K562 (cell line): Measurements from ENCODE around the gene MBD3. TPM values are rescaled to one million over a fixed set of nuclear protein-coding genes. Genes with fewer than 3 reads are reported as not detected.
A peak's percentile ranks its signal among the peaks of the same experiment; 100 is the strongest.

Source experiments
- E2F1 ChIP-seq: sonication (generic); formaldehyde crosslinking; IDR thresholded peaks from 2 replicates; pipeline ENCODE4 v1.8.1; 2023; ENCODE audit warnings: mild to moderate bottlenecking, missing genetic modification reagents, moderate library complexity
- ELK1 ChIP-seq: sonication (generic); formaldehyde crosslinking; IDR thresholded peaks from 2 replicates; pipeline ENCODE4 v1.8.1; 2022; ENCODE audit warnings: missing genetic modification reagents
- HDAC2 ChIP-seq: fragments of 450-650 bp; IDR thresholded peaks from 2 replicates; pipeline ENCODE4 v1.6.1; 2016; ENCODE audit warnings: mild to moderate bottlenecking
- HNRNPL ChIP-seq: fragments of 200-400 bp; formaldehyde crosslinking; IDR thresholded peaks from 2 replicates; pipeline ENCODE4 v1.6.1; 2017; ENCODE audit warnings: low read depth, mild to moderate bottlenecking, low read length
- KLF10 ChIP-seq: fragments of 250-450 bp; sonication (Bioruptor Pico); IDR thresholded peaks from 2 replicates; pipeline ENCODE4 v1.6.1; 2021; ENCODE audit warnings: matching md5 sums
- NONO ChIP-seq, 2 experiments: fragments of 200-400 bp in 1 of 2; fragments of 450-650 bp in 1 of 2; formaldehyde crosslinking in 1 of 2; IDR thresholded peaks; 2 replicates each; pipeline ENCODE4 v1.6.1; 2017; ENCODE audit warnings: low read depth in 2 of 2, mild to moderate bottlenecking in 2 of 2, moderate library complexity in 2 of 2, low read length in 1 of 2
- NRF1 ChIP-seq, 2 experiments: fragments of 450-650 bp; IDR thresholded peaks in 1 of 2; conservative IDR thresholded peaks in 1 of 2; 2 replicates each; pipeline ENCODE4 v1.6.1; 2014; ENCODE audit warnings: mild to moderate bottlenecking in 2 of 2
- PHF8 ChIP-seq: fragments of 200-600 bp; sonication (generic); IDR thresholded peaks from 2 replicates; pipeline ENCODE4 v1.6.1; 2012; ENCODE audit warnings: mixed run types, mild to moderate bottlenecking, inconsistent platforms, low read length, moderate library complexity, borderline replicate concordance
- PURB ChIP-seq: sonication (generic); formaldehyde crosslinking; IDR thresholded peaks from 2 replicates; pipeline ENCODE4 v1.9.0; 2021; ENCODE audit warnings: low read depth, mild to moderate bottlenecking, missing genetic modification reagents
- RBBP5 ChIP-seq: fragments of 200-600 bp; sonication (generic); IDR thresholded peaks from 2 replicates; pipeline ENCODE4 v1.6.1; 2012; ENCODE audit warnings: borderline replicate concordance, mild to moderate bottlenecking, low read length, control low read depth, inconsistent platforms; ENCODE audit not compliant: insufficient read depth, poor library complexity, severe bottlenecking
- RFX5 ChIP-seq: IDR thresholded peaks from 2 replicates; pipeline ENCODE4 v1.6.1; 2011; ENCODE audit warnings: low read depth, mild to moderate bottlenecking, improper control_type of control experiment, low read length
- SNRNP70 ChIP-seq: fragments of 200-400 bp; formaldehyde crosslinking; optimal IDR thresholded peaks from 2 replicates; pipeline ENCODE3; 2017; ENCODE audit warnings: low read depth, low read length
- SPI1 ChIP-seq: IDR thresholded peaks from 2 replicates; pipeline ENCODE4 v1.6.1; 2011; ENCODE audit warnings: low read depth, low read length, control low read depth, borderline replicate concordance
- WHSC1 ChIP-seq: IDR thresholded peaks from one replicate; pipeline ENCODE4 v1.6.1; 2012; ENCODE audit warnings: low read length, control low read depth, inconsistent platforms
- XRCC4 ChIP-seq: IDR thresholded peaks from one replicate; pipeline ENCODE4 v1.6.1; 2011; ENCODE audit not compliant: insufficient read depth, insufficient read length; ENCODE audit errors: extremely low read depth
- ZBTB33 ChIP-seq: sonication (generic); formaldehyde crosslinking; IDR thresholded peaks from 2 replicates; pipeline ENCODE4 v1.8.1; 2023; ENCODE audit warnings: mild to moderate bottlenecking, missing genetic modification reagents
- ZFP36 ChIP-seq: fragments of 150-350 bp; IDR thresholded peaks from 2 replicates; pipeline ENCODE4 v1.6.1; 2018; ENCODE audit warnings: low read length, low read depth; ENCODE audit not compliant: partially characterized antibody
- ZNF431 ChIP-seq: sonication (generic); formaldehyde crosslinking; IDR thresholded peaks from 2 replicates; pipeline ENCODE4 v1.8.0; 2022; ENCODE audit warnings: mild to moderate bottlenecking, missing genetic modification reagents
- ZNF436 ChIP-seq: fragments of 250-450, 450-650 bp; sonication (Bioruptor Pico); formaldehyde crosslinking; IDR thresholded peaks from 2 replicates; pipeline ENCODE4 v1.7.0; 2020; ENCODE audit warnings: mild to moderate bottlenecking
- polyA plus RNA-seq, 8 experiments: library from polyadenylated mRNA; depleted of rRNA in 4 of 8; stranded (reverse) in 5 of 8; unstranded in 3 of 8; fragments of >200 nt; fragmentation: Nextera tagmentation in 2 of 8; fragmentation: Illumina TruSeq in 1 of 8; extraction: Ambion mirVana in 2 of 8; extraction: Trizol in 1 of 8; gene quantifications; 2 replicates each; pipeline versions ENCODE4 v1.2.1 to v1.2.3, GENCODE V29; 2011 to 2014; ENCODE audit warnings: inconsistent platforms in 1 of 8, missing spikeins in 1 of 8
- total RNA-seq, 7 experiments: library from RNA; depleted of rRNA in 6 of 7; stranded (reverse); fragments of >200 nt in 6 of 7; fragmentation: Illumina TruSeq in 2 of 7; extraction: Trizol in 2 of 7; gene quantifications; 2 replicates each; pipeline versions ENCODE4 v1.2.1 to v1.2.3, GENCODE V29; 2011 to 2021; ENCODE audit warnings: low replicate concordance in 1 of 7
- TF ChIP-seq, protein P1 (sequence below): fragments of 450-650 bp; IDR thresholded peaks from 2 replicates; pipeline ENCODE4 v1.6.1; 2016; ENCODE audit warnings: mild to moderate bottlenecking

The MBD3 gene
- total and polyA plus RNA-seq, 9 of the 15 experiments (the other 6 are each of a cell fraction or from before 2014, with no cell fraction given), result 0.24 to 137 (median 30.9) TPM

DNA sequence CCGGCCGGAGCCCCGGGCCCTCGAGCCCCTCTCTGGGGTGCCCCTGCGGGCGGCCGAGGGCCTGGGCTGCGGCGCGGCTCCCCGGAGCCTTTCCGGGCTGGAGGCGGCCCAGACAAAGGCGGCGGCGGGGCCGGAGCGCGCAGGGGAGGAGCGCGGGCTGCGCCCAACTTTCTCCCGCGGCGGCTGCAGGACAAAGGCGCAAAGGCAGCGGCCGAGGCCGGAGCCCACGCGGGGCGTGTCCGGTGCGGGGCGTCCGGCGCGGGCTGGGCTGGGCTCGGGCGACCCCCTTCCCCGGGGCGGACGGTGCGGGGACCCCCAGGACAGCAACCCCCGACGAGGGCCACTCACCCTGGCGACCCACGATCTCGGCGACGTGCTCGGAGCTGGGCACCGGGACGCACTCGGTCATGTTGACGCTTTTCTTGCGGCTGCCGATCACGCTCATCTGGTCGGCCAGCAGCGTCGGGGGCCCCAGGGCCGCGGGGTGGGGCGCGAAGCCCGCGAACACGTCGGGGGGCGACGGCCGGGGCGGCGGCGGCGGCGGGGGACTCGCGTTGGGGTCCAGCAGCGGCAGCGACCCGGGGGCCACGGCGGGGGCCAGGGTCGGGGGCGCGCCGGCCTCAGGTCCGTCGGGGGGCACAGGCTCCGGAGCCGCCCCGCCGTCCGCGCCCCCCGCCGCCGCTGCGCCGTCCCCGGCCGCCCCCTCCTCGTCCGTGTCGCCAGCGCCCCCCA, 25.4 kb downstream of the MBD3 start (continued):
- TF ChIP-seq, protein P1, sequence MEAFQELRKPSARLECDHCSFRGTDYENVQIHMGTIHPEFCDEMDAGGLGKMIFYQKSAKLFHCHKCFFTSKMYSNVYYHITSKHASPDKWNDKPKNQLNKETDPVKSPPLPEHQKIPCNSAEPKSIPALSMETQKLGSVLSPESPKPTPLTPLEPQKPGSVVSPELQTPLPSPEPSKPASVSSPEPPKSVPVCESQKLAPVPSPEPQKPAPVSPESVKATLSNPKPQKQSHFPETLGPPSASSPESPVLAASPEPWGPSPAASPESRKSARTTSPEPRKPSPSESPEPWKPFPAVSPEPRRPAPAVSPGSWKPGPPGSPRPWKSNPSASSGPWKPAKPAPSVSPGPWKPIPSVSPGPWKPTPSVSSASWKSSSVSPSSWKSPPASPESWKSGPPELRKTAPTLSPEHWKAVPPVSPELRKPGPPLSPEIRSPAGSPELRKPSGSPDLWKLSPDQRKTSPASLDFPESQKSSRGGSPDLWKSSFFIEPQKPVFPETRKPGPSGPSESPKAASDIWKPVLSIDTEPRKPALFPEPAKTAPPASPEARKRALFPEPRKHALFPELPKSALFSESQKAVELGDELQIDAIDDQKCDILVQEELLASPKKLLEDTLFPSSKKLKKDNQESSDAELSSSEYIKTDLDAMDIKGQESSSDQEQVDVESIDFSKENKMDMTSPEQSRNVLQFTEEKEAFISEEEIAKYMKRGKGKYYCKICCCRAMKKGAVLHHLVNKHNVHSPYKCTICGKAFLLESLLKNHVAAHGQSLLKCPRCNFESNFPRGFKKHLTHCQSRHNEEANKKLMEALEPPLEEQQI, result no peak
- TF ChIP-seq KLF10 (CRISPR knock-in tag) (no peak), NONO (IDR thresholded peaks at IDR 0.05; ENCODE audit: low read depth in 2 of 2, low read length in 1 of 2) (peak in 1 of 2 experiments; percentile 26; a peak in 1 of 4 replicates), NRF1 (conservative IDR thresholded peaks at IDR 0.05 in 1 of 2, IDR thresholded peaks at IDR 0.05 in 1 of 2) (peak in 1 of 2 experiments; percentile 27; a peak in 2 of 4 replicates), RFX5 (no peak), ELK1 (CRISPR knock-in tag) (no peak), ZBTB33 (CRISPR knock-in tag) (no peak), E2F1 (no peak), RBBP5 (no peak), HDAC2 (no peak), ZNF431 (CRISPR knock-in tag) (no peak), PHF8 (no peak; the same call in 1 of the 2 replicates), PURB (CRISPR knock-in tag) (no peak), HNRNPL (0 out of 2 replicates have a peak, but pooled peaks have one; percentile 15), ZFP36 (no peak), XRCC4 (no peak), SPI1 (no peak), ZNF436 (no peak), SNRNP70 (no peak), WHSC1 (no peak)
